ENCODE results near the gene FKBP11. TPM values are rescaled to one million over a fixed set of nuclear protein-coding genes. Genes with fewer than 3 reads are reported as not detected.

The FKBP11 gene
- 5.5 TPM for total RNA-seq
- long read RNA-seq, full-length matches to known transcripts = 4 of 5 reads
- long read RNA-seq, partial matches to known transcripts = 0 of 5 reads
- long read RNA-seq, other reads (novel, unspliced or antisense) = 1 of 5 reads

DNA sequence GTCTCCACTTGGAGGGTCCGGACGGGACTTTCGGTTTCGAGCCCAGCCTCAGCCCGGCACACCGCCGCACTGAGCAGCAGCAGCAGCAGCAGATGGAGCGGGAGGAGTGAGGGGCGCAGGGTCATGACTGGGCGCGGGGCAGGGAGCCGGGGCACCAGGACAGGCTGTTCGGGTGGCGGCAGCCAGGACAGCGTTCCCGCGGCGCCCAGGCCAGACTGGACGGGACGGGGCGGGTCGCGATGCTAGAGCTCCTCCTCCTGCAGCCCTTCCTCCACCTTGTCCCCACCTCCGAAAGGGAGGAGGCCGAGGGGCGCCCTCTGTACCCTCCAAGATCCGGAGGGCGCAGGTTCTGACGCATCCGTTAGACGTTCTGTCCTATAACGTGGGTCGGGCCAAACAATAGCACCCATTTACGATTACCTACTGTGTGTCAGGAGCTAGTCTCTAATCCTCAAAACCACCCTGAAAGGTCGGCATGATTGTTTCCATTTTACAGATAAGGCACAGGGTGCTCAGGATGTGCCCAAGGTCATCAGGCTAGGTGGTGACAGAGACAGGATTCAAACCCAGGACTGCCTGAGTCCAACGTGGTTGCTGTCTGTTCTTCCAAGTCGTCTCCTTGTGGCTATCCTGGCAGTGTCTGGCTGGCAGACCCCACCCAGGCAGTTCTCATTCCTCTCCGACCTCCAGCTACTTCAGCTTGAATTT, at the start of gene FKBP11:
TSS of gene FKBP11 (minus strand) at position 189 of the 708 bp plus-strand sequence. CDS start at position 125, 64 bp downstream.
- DNase-seq (ENCODE audit: low spot score) = peak; percentile 83
- intact Hi-C loops (cut with DNase I) = no loop called here

DNA sequence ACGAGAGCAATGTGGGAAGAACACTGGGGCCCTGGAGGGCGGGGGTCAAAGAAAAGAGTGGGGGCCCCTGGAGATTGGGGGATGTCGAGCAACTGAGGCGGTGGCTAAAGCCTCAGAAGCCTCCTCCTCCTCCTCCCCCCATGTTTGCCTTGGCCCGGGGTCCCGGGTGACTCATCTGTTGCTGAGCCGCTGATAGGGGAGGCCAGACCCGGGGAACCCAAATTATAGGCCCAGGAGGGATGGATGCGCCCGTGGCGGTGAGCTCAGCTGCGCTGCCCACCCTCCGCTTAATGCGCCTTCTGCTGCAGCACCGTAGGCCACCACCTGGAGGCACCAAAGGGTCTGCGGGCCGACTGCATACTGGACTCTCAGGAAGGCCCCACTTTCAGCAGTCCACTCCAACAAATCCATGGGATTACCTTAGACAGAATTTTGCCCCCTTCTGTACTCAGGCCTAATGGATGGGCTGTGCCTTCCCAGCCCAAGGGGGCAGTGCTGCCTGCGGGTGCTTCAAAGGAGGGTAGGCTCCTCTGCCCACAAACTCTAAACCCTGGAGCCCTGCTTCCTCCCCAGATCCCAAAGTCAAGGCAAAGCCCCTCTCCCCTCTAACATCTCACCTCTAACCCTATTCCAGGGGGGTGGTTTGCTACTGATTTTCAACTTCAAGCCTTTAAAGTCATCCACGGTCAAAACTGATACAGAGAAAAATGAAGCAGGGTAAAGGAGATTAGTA, 48.8 kb upstream of the FKBP11 start:
- intact Hi-C loops (cut with DNase I) = no loop called here
- DNase-seq (ENCODE audit: low spot score) = peak; percentile 77

DNA sequence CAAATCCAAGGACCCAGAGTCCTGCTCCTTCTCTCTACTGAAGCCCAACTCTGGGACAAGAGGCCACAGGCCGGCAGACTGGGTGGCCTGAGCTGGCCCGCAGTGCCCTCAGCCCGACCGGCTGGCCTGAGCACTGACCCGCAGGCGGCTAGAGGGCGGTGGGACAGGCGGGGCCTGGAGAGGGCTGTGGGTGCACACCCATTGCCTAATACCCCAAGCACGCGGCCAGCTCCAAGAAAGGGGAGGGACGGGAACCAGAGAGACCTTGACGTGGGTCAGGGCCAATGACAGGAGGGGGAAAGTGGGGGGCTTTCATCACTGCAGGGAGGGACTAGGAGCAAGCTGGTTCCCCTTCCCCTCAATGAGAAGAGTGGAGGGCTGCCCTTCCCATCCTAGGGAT, 48.2 kb upstream of the FKBP11 start:
- intact Hi-C loops (cut with DNase I) = no loop called here
- DNase-seq (ENCODE audit: low spot score) = peak; percentile 71

DNA sequence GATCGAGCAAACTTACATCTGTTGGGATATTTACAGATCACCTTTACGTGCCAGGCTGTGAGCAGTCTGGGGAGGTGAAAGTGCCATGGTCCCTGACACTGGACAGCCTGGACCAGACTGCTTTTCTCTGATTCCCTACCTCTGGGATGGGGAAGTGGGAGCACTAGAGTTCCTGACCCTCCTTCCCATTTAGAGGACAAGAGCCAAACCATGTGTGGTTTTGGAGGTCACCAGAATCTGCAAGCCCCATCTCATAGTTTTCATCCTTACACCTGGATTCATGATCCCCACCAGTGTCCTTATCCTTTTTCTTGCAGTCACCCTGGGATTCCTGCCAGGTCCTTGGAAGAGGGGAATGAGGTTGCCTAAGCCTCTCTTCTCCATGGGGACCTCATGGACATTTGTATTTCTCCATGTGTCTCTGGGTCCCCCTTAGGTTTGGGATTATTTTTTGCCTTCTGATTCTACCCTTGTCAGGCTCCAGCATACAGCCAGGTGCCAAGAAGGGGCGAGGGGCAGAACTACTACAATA, 47.7 kb upstream of the FKBP11 start:
- intact Hi-C loops (cut with DNase I) = no loop called here
- DNase-seq (ENCODE audit: low spot score) = peak; percentile 22

DNA sequence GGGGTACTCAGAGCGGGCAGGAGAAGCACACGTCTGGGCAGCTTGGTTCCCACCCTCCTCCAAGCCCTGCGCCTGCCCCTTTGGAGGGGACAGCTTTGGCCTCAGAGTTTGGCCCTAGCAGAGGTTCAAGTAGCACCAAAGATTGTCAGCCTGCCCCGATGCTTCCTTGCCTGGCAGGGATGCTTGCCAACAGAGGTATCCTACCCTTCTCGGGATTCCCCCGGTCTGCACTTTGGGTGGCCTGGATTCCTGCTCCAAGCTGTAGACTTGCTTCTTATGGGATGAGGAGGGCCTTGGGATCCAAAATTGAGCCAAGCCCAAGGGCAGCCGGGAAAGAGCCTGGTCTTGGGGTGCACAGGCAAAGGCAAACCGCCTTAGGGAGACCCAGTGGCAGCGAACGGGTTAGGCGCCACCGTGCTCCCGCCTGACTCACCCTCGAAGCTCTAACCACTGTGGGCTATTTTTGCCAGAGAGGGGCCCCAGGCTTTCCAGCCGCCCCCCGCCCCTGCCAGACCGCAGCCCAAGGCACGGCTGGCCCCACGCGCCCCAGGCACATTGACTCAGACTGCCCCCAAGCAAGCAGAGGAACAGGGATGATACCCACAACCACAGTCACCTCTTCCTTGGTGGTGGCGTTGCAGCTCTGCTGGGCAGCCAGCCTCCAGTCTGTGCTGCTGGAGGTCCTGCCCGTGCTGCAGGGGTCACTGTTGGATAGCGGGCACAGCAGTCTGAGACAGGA, 47.1 kb upstream of the FKBP11 start:
- DNase-seq (ENCODE audit: low spot score) = peak; percentile 71

DNA sequence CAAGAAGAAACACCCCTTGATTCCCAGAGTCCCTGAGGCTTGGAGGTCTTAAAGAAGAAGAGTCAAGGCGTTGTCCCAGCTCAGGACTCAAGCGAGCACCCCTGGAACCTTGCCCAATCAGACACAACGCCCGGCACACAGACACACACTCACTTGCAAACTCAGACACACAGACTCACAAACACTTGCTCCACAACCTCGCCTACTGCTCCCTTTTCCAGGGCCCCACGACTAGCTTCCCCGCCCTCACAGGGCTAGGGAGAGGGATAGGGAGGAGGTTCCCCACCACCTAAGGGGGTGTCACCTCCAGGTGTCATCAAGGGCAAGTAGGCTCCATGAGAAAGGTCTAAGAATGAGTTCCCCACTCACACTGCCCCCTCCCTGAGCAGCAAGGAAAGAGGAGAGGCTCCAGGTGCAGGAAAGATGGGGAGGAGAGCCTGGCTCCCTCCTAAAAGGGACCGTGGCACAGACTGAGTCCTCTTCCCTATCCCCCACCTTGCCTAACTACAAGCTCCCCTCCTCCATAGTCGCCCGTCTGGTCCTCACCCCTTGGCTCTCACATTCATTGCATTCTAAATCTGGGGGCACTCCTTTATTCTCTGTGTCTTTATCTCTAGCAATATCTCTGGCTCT, 45.5 kb upstream of the FKBP11 start:
- DNase-seq (ENCODE audit: low spot score) = peak; percentile 65
- intact Hi-C loops (cut with DNase I) = no loop called here

More for the DNA sequence above, 47.1 kb upstream of the FKBP11 start:
- intact Hi-C loops (cut with DNase I) = no loop called here

DNA sequence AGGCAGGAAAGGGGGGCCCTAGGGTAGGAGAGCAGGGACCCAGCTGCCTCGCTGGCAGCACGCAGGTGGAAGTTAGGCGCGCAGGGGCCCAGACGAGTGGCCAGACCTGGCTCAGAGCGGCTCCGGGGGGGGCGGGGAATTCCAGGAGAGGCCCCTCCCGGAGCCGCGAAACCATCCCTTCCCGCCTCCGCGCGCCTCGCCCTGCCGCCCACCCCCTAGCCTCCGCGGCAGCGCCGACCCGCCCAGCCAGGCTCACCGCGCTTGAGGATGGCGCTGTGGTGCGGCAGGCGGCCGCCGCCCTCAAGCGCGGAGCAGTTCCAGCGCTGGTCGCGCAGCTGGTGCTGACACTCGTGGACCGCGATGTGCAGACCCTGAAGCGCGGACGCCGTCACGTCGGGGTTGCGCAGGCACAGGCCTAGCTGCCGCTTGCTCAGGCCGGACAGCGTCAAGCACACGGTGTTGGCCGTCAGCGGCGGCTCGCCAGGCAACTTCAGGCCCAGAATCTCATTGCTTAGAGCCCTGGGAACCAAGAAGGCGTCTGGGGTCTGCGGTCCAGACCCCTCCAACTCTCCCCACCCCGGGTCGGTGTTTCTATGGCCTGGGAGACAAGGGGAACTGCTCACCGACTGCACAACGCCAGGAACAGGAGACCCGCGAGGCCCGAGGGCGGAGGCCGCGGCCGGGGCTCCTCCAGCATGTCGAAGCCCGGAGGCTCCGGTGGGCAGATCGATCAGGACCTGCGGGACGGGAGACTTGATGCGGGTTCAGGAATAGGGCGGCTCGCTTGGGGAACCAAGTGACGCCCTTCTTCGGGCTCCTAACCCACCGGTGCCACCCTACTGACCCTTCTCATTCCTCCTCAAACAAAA, 44.8 kb upstream of the FKBP11 start:
- intact Hi-C loops (cut with DNase I) = no loop called here
- peak; percentile 63 for DNase-seq (ENCODE audit: low spot score)

DNA sequence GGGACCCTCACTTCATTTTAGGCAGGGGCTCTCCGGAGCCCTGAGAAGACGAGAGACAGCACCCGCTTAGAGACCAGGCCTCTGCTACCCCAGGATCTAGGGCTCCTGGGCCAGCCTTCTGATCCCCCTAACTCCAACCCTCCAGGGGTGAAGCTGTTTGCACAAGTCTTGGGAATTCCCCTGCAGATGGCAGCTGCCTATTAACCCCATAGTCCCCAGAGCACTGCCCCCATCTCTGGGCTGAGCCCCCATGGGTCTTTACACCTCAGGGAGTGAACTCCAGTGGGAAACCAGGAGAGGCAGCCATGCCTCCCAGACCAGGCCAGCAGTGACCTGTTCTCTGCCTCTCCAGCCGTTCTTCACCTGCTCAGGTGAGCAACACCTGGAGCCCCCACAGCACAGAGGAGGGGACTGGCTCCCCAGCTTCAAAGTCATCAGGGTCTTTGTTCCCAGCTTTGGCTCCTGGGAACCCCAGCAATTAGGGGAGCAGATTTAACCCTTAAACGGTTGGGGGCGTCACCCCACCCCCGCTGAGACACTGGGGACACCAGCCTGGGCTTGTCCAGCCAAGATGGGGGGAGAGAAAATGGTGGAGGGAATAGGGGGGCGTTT, 44.0 kb upstream of the FKBP11 start:
- no peak for DNase-seq (ENCODE audit: low spot score)
- intact Hi-C loops (cut with DNase I) = no loop called here

DNA sequence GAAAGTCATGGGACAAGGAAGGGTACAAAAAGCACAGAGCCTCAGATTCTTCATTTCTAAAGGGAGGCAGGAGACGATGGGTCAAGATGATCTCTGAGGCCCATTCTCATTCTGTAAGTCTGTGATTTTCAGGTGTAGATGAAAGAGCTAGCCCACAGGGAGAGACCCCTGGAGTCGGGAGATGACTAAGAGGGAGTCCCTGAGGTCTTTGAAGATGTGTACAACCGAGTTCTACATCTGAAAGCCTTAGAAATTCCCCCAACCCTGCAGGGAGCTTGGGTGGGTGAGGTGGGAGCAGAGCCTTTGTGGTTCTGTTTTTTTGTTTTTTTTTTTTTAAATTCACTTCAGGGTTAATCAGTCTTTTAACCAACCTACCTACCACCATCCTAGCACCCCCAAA, 43.2 kb upstream of the FKBP11 start:
- intact Hi-C loops (cut with DNase I) = no loop called here
- DNase-seq (ENCODE audit: low spot score) = no peak

DNA sequence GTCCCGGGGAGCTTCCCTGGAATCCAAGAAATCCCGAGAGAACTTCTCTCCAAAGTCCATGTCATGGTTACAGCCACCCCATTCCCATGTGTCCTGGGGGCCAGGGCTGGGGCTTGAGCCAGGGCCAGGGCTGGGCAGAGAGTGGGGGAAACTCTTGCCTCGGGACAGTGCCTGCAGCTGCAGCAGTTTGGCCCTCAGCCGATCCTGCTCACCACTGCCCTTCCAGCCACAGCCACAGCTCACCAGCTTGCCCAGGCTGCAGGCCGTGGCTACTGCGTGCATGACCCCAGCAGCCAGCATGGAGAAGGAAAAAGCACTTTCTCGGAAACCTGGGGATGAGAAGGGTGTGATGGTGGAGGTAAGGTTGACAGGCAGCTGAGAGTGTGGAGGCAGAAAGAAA, 42.7 kb upstream of the FKBP11 start:
- DNase-seq (ENCODE audit: low spot score) = no peak
- intact Hi-C loops (cut with DNase I) = no loop called here

DNA sequence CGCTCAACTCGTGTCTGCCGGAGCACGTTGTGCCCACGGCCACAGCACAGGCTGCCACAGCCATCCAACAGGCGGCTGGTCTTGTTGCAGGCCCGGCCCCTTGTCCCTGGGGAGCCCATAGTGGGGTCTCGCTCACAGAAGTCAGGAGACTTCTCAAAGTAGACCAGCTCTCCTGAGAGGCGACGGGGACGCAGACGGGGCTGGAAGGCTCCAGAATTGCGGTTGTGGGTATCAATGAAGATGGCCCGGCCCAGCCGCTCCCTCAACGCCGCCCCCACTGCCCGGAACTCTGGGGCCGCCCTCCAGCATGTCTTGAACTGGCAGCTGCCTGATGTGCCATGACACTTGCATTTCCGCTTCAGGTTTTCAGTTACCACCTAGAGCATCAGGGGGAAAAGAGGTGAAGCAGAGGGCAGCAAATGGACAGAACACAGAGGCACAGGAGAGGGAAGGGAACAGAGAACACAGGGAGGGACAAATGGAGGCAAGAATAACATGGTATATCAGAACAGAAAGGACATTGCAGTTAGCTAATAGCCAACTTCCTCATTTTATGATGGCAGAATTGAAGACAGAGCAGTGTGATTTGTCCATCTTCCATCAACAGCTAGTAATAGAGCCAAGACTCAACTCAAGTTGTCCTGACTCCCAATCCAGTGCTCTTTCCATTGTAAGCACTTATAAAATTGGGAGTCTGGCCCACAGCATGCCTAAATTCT, 41.0 kb upstream of the FKBP11 start:
- intact Hi-C loops (cut with DNase I) = no loop called here
- DNase-seq (ENCODE audit: low spot score) = no peak

DNA sequence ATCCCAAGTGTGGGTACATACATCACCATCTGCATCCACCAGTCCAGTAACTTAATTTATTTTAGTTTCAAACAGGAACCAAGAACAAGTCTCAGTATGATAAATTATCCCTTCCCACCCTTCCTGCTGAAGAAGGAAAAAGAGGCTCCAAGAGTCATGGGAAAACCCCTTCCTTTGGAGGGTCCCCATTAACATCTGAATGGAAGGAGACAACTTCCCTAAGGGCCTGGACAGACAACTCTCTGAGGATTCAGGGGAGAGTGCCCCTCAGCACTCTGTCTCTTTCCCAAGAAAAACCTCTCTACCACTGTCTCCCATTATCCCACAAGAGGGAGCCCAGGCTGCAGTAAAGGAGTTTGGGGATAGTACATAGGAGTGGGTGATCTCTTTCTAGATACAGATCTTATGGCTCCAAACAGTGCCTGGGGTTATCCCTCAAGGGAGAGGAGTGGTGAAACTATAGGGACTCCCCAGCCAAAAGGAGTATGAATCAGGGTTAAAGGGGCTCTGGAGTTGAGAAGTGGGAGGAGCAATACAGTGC, 40.1 kb upstream of the FKBP11 start:
- no peak for DNase-seq (ENCODE audit: low spot score)
- intact Hi-C loops (cut with DNase I) = no loop called here

DNA sequence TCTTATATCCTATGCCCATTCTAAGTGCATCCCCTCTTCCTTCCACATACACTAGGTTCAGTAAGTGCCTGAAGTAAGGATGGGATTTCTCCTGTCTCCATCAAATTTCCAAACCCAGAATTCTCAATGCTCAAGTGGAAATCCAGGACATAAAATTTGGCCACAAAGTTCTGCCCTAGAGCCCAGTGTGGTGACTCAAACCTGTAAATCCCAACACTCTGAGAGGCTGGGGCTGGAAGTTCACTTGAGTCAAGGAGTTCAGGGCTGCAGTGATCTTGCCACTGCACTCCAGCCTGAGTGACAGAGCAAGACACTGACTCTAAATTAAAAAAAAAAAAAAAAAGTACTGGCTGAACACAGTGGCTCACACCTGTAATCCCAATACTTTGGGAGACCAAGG, 36.5 kb upstream of the FKBP11 start:
- DNase-seq (ENCODE audit: low spot score) = no peak
- intact Hi-C loops (cut with DNase I) = no loop called here

DNA sequence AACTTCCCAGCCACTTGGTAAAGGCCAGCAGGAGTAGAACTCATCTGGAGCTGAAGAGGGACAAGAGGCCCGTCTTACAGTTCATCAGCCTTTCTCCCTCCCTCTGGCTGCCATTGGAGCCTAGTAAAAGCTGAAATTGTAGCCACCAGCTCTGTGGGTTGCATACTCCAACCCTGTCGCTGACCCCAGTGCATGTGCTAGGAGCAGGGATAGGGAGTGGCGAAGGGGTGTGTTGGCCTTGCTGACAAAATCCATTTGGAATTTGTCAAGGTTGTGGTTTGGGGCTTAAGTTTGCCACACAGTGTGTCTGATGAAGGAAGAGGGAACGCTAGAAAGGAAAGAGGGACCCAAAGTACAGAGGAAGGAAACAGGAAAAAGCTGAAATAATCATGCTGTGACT, 36.0 kb upstream of the FKBP11 start:
- intact Hi-C loops (cut with DNase I) = no loop called here
- DNase-seq (ENCODE audit: low spot score) = no peak

DNA sequence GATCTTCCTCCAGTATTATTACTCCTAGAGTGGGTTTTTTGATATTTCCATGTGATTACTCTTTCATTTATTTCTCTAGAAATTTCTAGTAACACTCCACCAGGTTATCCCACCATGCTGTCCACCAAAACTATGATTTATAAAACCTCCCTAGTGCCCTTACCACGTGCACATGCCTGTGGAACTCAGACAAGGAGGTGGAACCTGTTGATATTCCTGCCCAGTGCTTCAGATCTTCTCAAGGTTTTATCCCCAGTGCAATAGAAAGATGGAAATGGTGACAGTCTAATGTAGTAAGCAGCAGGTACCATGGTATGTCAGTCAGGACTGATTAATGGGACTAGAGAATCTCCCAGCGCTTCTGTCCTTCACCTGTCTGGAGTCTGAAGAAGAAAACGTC, 35.5 kb upstream of the FKBP11 start:
- DNase-seq (ENCODE audit: low spot score) = no peak
- intact Hi-C loops (cut with DNase I) = no loop called here

DNA sequence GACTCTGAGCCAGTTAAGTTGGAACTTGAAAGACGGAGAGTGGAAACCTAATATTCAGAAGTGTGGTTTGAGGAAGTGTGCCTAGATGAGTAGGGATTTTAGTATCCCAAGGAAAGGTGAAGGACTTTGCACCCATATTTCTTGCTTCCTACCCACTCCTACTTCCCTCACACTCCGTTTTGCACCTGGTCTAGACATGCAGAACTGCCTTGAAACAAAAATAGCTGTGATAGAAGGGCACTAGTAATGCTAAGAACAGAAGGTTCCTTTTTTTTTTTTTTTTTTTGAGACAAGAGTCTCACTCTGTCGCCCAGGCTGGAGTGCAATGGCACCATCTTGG, 32.7 kb upstream of the FKBP11 start:
- DNase-seq (ENCODE audit: low spot score) = no peak
- intact Hi-C loops (cut with DNase I) = no loop called here
